GM21717 (cell line): ENCODE data around the gene ZNF860.
"Not testable (repeated sequence)": the region's sequence is repeated elsewhere in the genome, so short reads cannot be mapped to it uniquely, and the experiment has no call there.

Experiments
- ATAC-seq: cut with Tn5 transposase; IDR thresholded peaks from one replicate; pipeline ENCODE4 v1.9.1; 2021; ENCODE audit warnings: mild to moderate bottlenecking, moderate library complexity; ENCODE audit not compliant: unreplicated experiment

The ZNF860 gene

DNA sequence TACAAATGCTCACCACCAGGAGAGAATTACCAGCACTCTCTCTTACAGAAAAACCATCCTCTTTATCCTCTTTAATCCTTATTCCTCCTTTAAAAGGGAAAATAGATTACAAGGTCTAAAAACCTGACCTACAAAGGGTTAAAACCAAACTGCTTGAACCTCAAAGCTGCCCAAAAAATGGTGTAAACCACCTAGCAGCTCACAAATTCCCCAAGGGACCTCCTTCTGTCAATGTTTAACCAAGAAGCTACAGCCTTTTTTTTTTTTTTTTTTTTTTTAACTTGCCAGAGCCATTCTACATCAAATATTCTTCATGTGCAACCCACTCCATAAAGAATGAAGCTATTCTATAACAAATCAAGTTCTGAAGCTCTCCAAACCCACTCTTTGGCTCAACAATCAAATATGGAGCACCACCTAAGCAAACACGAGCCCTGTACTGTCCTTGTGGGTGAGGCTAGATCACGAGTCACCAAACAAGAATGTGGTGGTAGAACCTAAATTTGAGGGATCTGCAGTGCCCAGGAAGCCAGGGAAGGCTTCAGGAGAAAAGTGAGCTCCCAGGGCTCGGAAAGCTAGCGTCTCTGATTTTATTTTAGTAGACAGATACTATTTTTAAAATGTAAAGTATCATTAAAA is 20.6 kb upstream of the ZNF860 start:
- no peak for ATAC-seq

DNA sequence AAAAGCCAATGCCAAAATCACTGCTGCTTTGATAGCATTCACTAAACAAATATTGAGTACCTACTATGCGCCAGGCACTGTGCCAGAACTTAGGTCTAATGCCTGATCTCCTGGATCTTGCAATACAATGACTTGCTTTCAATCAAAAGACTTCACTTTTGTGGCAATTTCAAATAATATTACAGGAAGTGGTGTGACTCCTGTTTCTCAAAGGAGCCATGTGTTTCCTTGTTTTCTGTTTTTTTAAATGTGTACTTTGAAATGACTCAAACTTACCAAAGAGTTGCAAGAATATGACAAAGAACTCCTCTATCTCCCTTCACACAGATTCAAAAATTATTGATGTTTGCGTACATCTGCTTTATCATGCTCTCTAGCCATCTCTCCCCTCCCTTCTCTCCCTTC is 18.7 kb upstream of the ZNF860 start:
- no peak for ATAC-seq

DNA sequence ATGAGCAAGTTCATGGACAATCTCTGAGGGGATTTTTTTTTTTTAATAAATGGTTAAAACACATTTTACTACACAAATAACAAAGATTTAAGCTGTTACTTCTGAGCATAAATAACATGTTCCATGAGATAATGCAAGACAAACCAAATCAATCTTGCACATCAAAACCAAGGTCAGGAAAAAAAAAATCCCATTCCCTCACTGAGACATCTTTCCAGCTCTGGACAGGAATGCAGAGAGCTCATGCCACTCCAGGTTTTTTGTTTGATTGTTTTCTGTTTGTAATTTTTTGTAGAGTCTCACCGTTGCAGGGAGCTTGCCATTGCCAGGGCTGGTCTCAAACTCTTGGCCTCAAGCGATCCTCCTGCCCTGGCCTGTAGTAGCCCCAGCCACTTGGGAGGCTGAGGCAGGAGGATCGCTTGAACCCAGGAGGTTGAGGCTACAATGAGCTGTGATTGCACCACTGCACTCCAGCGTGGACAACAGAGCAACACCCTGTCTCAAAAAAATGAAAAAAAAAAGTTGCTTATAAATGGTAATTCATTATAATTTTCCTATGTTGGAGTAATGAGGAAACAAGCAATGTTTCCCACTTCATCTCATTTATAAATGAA is 14.5 kb upstream of the ZNF860 start:
- ATAC-seq = no peak

DNA sequence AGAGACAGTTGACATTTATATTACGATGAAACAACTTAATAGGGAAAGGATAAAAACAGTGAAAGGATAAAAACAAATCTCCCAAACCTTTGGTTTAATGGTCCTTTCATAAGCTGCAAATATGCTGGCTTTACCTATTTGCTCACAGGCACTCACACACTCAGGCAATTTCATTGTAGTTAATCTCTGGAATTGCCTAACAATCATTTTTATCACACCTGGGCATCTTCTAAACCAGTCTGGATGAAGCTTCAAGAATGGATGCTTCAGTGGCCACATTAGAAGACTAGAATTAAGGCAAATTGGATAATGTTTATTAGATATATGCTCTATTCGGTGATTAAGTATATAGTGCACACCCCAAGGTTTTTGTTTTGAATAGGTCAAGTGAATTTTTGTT is 14.0 kb upstream of the ZNF860 start:
- ATAC-seq = no peak

DNA sequence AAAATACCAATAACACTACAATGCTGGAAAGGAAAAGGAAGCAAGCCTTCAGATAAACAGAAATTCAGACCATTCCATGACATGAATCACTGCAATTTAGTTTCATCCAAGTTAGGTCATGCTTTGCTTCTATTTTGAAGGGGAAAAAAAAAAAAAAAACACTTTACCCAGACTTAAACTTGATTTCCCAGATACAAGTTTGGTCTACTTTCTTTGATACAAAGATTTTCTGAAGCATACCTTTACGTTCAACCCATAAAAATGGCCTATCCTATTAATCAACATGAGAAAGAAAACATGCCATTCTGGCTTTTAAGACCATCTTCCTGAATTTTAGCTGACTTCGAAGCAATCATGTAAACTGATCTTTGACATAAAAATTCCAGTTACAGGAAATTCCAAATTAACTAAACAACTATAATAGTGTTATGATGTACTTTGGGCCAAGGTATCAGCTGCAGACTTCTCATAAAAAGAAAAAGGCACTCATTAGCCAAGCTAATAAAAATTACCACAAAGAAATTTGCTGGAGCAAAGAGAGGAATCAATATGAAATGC is 13.1 kb upstream of the ZNF860 start:
- no peak for ATAC-seq

DNA sequence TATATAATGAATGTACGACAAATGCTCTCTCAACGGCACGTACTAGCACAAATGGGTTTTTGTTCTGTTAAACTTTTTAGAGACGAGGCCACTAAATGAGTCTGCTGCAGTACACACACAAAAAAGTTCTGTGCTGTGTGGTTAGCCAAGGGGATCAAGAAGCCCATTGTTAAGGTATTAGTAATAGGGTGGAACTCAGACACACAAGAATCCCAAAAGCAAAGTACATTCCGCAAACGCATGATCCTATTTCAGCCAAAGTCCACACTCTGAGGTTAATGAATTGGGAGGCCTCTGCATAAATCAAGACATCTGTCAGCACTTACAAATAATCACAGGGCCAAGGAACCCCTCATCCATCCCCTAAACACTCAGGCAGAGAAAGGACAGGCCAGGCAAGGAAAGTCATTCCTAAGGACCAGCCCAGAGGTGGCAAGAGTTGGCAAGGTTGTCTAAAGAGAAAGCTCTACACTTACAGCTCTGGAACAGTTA is 12.6 kb upstream of the ZNF860 start:
- ATAC-seq = no peak

DNA sequence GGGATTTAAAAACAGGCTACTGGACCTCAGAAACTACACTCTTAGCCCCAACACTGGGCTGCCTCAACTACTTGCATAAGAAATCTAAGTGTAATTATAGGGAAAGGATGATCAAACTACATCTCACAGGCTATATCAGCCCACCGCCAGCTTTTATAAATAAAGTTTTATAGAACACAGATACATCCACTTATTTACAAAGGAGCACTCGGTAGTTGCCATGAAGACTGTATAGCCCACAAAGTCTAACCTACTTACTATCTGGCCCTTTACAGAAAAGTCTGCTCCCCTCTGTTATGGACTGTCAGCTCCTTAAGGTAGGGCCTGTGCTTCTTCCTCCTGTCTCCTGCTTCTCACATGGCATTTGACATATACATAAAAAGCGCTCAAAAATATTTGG is 9.9 kb upstream of the ZNF860 start:
- no peak for ATAC-seq

DNA sequence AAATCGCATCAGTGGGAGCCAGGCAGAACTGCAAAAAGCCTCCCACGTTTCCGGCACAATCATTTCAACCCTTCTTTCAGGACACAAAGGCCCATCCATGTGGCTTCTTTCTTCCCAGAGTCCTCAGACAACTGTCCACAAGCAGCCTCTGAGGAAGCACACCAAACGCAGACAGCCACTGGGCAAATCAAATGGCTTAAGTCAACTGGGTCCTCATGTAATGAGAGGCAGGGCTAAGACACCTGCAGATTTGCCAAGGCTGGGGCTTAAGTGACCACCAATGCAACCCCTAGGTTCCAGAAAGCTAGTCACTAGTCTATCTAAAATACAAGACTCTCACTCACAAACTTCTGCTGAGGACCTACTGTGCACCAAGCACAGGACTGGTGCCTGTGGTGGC is 8.5 kb upstream of the ZNF860 start:
- ATAC-seq = no peak

DNA sequence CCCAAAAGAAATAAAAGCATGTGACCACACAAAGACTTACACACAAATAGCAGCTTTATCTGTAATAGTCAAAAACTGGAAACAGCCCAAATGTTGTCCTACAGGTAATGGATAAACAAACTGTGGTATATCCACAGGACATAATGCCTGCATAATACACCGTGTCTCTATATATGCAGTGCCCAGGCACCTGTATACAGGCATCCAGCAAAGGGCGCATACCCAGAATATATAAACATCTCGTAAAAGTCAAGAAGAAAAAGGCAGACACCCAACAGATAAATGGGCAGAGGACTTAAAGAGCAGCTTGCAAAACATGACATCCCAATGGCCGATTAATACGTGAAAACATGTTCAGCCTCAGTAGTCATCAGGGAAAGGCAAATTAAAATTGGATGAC is 7.7 kb upstream of the ZNF860 start:
- no peak for ATAC-seq

DNA sequence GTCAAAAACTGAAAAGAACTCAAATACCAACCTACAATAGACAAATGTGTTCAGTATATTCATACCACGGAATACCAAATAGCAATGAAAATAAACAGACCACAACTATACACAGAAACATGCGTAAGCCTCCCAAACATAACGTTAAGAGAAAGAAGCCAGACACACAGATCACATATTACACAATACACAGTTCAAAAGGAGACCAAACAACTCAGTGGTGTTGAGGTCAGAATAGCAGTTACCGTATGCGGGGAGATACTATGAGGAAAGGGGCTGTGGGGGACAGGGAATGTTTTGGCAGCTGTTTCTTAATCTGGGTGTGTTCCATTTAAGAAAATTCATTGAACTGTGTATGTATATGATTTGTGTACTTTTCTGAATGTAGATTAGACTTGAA is 7.1 kb upstream of the ZNF860 start:
- no peak for ATAC-seq

DNA sequence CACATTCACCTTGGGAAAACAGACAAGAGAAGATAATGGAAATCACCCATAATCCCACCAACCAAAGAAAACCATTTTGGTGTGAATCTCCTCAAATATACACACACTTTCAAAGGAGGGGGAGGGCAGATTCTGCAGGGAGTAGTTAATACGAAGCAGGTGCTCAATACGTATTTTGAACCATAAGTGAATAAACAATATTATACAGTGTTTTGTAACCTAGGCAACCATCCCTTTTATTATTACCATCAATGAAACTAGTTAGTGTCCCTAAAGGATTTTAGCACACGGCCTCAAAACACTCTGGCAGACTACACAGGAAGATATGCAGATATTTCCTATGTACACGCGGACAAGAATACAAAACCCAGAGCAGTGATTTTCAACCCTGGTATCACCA is 6.6 kb upstream of the ZNF860 start:
- ATAC-seq = no peak

DNA sequence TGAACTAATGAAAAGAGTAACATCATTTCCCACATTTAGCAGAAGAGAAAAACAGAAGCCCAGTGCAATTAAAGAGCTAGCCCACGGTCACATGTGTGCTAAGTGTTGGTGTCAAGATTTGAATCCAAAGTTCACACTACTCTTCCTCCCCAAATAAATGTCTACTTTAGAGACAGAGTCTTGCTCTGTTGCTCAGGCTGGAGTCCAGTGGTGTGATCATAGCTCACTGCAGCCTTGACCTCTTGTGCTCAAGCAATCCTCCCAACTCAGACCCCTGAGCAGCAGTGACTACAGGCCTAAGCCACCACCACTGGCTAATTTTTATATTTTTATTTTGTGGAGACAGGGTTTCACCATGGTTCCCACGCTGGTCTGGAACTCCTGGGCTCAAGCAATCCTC is 5.2 kb upstream of the ZNF860 start:
- ATAC-seq = no peak

DNA sequence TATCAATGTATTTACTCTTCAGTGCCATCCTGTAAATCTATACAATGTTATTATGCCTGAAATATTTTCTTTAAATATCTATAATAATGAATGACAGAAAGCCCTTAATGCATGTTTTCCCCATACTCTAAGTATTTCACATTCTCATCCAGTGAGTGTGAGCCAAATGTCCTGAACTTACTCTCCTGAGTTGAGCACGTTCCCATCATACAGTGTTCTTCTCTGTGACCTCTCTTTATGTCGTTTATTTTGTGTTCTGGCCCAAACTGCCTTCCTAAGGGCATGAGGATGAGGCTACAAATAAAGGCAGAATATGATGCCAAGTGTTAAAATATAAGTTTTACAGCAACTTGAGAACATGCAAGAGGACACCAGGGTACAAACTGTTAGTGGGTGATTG is 3.8 kb upstream of the ZNF860 start:
- ATAC-seq = no peak

DNA sequence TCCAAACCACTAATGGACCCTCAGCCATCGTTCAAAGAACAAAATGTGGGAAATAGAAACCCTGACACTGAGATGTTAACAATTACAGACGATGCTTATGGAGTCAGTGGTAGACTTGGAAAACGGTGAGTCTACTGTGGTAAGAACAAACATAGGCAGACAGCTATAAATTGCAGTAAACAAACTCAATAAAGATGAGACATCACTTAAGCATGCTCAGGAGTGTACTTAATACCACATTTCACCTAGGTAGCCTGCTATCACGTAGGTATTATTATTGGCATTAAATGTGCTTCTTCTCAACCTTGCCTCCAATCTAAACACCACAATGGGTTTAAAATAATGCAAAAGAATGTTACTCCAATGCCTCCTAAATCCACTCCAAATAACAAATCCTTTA is 3.0 kb upstream of the ZNF860 start:
- no peak for ATAC-seq

DNA sequence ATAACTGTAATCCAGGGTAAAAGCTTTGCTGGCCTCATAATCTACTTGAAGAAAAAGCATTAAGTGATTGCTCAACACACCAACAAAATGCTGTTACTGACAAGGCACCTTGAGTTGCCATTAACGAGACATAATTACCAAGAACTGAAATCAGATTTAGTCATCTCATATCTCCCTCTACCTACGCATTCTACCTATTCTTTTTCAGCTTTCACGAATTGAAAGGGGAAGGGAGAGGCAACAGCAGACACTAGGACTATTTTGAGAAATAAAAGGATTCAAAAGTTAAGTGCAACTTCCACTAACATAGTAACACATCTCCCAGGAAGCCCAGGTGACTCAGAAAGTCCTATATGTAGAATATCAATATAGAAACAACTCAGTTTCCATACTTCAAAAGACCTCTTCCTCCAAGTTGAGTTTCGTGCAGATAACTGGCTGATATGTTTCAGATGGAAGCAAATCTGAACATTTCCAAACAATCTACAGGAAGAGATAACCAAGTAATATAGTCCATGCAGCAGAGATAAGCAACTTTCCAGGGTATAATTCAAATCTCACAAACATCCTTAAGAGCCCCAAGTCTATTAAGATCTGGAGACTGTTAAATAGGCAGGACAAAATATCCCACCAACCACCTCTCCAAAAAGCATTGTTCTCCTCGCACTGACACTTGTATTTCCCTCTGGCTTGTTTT is 2.4 kb upstream of the ZNF860 start:
- peak; percentile 73 for ATAC-seq

DNA sequence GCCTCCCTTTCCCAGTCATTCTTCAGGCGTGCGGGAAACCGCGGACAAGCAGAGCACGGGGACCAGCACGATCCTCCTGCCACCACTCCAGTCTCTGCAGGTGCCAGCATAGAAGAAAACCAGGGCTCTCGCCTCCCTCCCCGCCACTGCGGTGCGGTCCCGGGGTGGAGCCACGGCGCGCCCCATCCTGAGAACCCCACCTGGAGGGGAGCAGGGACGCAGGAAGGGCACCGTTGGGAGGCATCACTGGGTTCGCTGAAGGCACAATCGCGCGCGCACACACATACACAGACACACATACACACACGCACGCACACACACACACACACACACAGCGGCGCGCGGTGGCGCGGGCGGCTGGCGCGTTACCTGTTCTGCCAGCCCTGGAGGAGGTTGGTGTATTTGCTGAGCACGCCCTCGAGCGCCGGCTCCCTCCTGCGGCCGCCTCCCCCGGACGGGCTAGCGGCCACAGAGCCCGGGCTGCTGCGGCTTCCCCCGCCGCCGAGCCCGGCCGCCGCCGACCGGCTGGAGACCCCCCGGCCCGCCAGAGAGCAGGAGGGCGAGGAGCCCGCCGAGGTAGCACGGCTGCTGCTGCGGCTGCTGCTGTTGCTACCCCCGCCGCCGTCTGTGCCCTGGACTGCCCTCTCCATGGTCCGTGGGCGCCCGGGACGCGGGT is 882 bp upstream of the ZNF860 start:
- ATAC-seq = peak; percentile 40

DNA sequence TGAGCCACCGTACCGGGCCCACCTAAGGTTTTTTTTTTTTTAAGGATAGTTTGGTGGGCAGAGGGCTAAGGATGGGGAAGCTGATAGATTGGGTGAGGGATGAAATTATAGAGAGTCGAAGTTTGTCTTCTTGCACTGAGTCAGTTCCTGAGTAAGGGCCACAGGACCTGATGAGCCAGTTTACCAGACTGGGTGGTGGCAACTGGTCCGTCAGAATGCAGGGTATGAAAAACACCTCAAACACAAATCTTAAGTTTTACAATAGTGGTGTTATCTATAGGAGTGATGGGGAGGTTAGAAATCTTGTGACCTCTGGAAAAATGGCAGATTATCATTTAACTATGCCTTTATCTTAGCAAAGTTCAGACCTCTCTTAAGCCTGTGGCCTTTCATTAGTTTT is 2.8 kb downstream of the ZNF860 start:
- ATAC-seq = no peak

DNA sequence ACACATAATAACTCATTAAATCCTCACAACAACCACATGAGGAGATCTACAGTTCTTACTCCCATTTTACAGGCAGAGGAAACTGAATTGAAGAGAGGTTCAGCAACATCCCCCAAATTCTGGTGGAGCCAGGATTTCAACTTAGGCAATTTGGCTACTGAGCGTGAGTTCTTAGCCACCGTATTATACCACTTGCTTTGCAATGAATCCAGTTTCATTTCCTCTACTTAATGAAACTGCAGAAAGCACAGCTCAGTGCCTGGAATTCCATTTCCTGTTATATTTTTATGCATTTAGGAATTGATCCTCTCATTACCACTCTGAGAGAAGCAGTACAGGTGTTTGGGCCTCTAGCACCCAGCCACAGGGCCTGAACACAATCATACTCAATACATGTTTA is 4.3 kb downstream of the ZNF860 start:
- ATAC-seq = no peak

DNA sequence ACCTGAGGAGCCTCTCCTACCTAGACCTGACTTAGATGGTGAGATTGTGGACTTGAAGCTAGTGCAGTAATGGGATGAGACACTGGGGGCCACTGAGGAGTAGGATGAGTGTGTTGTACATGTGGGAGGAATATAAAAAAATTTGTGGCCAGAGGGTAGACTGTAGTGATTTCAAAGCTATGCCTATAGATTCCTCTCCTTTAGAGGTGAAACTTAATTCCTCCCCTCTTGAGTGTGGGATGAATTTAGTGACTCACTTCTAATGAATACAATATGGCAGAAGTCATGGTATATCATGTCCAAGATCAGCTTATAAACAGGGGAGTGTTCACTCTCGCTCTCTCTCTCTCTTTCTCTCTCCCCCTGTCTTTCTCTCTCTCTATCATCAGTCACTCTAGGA is 6.7 kb downstream of the ZNF860 start:
- ATAC-seq = no peak

DNA sequence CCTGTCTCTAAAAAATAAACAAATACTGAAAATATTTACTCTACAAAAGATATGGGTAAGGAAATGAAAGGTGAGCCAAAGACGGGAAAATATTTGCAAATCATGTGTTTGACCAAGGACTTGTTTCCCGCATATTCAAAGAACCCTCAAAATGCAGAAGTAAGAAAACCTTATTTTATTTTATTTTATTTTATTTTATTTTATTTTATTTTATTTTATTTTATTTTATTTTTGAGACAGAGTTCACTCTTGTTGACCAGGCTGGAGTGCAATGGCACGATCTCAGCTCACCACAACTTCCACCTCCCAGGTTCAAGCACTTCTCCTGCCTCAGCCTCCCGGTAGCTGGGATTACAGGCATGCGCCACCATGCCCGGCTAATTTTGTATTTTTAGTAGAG is 11.4 kb downstream of the ZNF860 start:
- not testable (repeated sequence) for ATAC-seq

DNA sequence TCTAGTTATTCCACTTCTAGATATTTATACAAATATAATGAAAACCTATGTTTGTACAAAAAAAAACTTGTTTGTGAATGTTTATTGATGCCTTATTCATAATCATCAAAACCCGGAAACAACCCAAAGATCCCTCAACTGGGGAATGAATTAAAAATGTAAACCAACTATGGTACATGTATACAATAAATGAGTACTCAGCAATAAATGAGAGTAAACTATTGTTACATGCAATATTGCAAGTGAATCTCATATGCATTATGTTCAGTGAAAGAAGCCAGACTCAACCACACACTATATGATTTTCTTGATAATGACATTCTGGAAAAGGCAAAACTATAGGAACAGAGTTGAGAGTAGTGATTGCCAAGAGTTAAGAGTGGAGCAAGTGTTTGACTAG is 12.3 kb downstream of the ZNF860 start:
- no peak for ATAC-seq

DNA sequence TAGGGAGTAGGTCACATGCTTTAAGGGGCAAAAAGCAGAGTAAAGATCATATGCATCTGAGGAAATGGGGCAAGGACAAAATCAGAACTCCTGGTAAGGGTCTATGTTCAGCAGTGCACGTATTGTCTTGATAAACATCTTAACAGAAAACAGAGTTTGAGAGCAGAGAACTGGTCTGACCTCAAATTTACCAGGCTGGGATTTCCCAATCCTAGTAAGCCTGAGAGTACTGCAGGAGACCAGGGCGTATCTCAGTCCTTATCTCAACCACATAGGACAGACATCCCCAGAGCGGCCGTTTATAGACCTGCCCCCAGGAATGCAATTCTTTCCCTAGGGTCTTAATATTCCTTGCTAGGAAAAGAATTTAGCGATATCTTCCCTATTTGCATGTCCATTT is 13.5 kb downstream of the ZNF860 start:
- ATAC-seq = not testable (repeated sequence)
